GM20000 (cell line): ENCODE results near the gene ELFN2.

Experiments used
- DNase-seq: peaks from one replicate; pipeline ENCODE4 v3.0.0; 2012; ENCODE audit warnings: low spot score
- CTCF ChIP-seq: IDR thresholded peaks from 2 replicates; pipeline ENCODE4 v1.5.1; 2012; ENCODE audit warnings: mild to moderate bottlenecking, control low read depth; ENCODE audit errors: extremely low read depth, missing control alignments

The ELFN2 gene

GRCh38 chr22:37451218-37451617 lies 23.9 kb upstream of the ELFN2 start:
- no peak for TF ChIP-seq CTCF
- DNase-seq, result no peak

- no peak for TF ChIP-seq CTCF
Observed at GRCh38 chr22:37449331-37450001, 22.2 kb upstream of the ELFN2 start.

GRCh38 chr22:37448516-37449127 lies 21.3 kb upstream of the ELFN2 start:
- no peak for DNase-seq
- TF ChIP-seq CTCF, result no peak

More at GRCh38 chr22:37449331-37450001, 22.2 kb upstream of the ELFN2 start:
- no peak for DNase-seq

GRCh38 chr22:37445501-37445900 lies 18.2 kb upstream of the ELFN2 start:
- TF ChIP-seq CTCF, result no peak
- no peak for DNase-seq

GRCh38 chr22:37443977-37444376 lies 16.7 kb upstream of the ELFN2 start:
- no peak for DNase-seq
- no peak for TF ChIP-seq CTCF

- DNase-seq, result no peak
- TF ChIP-seq CTCF, result no peak
Observed at GRCh38 chr22:37443086-37443485, 15.8 kb upstream of the ELFN2 start.

GRCh38 chr22:37442537-37442936 lies 15.3 kb upstream of the ELFN2 start:
- DNase-seq, result no peak
- no peak for TF ChIP-seq CTCF
